RPMI7951 (cell line): ENCODE data around the gene DAND5. TPM values are rescaled to one million over a fixed set of nuclear protein-coding genes. Genes with fewer than 3 reads are reported as not detected.

Source experiments
- DNase-seq: peaks from one replicate; pipeline ENCODE4 v3.0.0-alpha.2; 2012; ENCODE audit warnings: low read depth
- total RNA-seq: library from RNA; depleted of rRNA; stranded (reverse); fragments of >200 nt; shearing (Covaris generic); gene quantifications from 2 replicates; pipeline ENCODE4 v1.2.3, GENCODE V29; 2014; rRNA removed

Gene DAND5
- not detected in 2 replicates for total RNA-seq

GRCh38 chr19:12969292-12969988 is at the start of gene DAND5:
DAND5 (plus strand) TSS chr19:12969576; CDS start chr19:12969661, 85 bp downstream.
- no peak for DNase-seq

GRCh38 chr19:12921047-12921446 is 48.3 kb upstream of the DAND5 start:
- DNase-seq = no peak

- no peak for DNase-seq
Observed at GRCh38 chr19:12922959-12923358, 46.4 kb upstream of the DAND5 start.

- DNase-seq = no peak
Observed at GRCh38 chr19:12924621-12925310, 44.6 kb upstream of the DAND5 start.

- DNase-seq = no peak
Observed at GRCh38 chr19:12930002-12930645, 39.3 kb upstream of the DAND5 start.

GRCh38 chr19:12932392-12933286 is 36.7 kb upstream of the DAND5 start:
- no peak for DNase-seq

GRCh38 chr19:12933287-12934072 is 35.9 kb upstream of the DAND5 start, which contains the start of gene FARSA:
FARSA (minus strand) TSS chr19:12933711; CDS start chr19:12933696, 15 bp downstream.
- peak; percentile 87 for DNase-seq

- DNase-seq = no peak
Observed at GRCh38 chr19:12935071-12935470, 34.3 kb upstream of the DAND5 start.

- DNase-seq = no peak
Observed at GRCh38 chr19:12936582-12936981, 32.8 kb upstream of the DAND5 start.

GRCh38 chr19:12937093-12937926 is 32.1 kb upstream of the DAND5 start:
- peak; percentile 48 for DNase-seq

- DNase-seq = peak; percentile 100
Observed at GRCh38 chr19:12937927-12938778, 31.2 kb upstream of the DAND5 start, which contains the start of gene CALR. CALR (plus strand) TSS chr19:12938609; CDS start chr19:12938680, 71 bp downstream.

GRCh38 chr19:12938779-12939601 is 30.4 kb upstream of the DAND5 start:
- peak; percentile 39 for DNase-seq

- no peak for DNase-seq
Observed at GRCh38 chr19:12939975-12940423, 29.4 kb upstream of the DAND5 start.

GRCh38 chr19:12940897-12941296 is 28.5 kb upstream of the DAND5 start:
- DNase-seq = no peak

- no peak for DNase-seq
Observed at GRCh38 chr19:12943437-12944044, 25.8 kb upstream of the DAND5 start.

GRCh38 chr19:12944104-12944674 is 25.2 kb upstream of the DAND5 start:
- DNase-seq = no peak
